Upper lobe of left lung (tissue), 4 donors: ENCODE data around the gene C11orf52.

ENCODE experiments used
- EP300 ChIP-seq, 4 donors: sonication (generic); formaldehyde crosslinking; IDR thresholded peaks; one replicate each; pipeline ENCODE4 v1.5.1; 2017; ENCODE audit warnings: antibody characterized with exemption in 4 of 4, control low read depth in 2 of 4
- POLR2A ChIP-seq, 4 donors: fragments of 450-650 bp; IDR thresholded peaks; one replicate each; pipeline ENCODE4 v1.5.1; 2016 to 2017; ENCODE audit warnings: antibody characterized with exemption in 4 of 4, mild to moderate bottlenecking in 2 of 4
- TF ChIP-seq, protein P1 (sequence below), 6 experiments: fragments of 450-650 bp in 4 of 6; fragments of 200-600 bp in 2 of 6; sonication (generic) in 2 of 6; IDR thresholded peaks; one replicate each; pipeline ENCODE4 v1.5.1; 2016 to 2019; ENCODE audit warnings: antibody characterized with exemption in 6 of 6

DNA sequence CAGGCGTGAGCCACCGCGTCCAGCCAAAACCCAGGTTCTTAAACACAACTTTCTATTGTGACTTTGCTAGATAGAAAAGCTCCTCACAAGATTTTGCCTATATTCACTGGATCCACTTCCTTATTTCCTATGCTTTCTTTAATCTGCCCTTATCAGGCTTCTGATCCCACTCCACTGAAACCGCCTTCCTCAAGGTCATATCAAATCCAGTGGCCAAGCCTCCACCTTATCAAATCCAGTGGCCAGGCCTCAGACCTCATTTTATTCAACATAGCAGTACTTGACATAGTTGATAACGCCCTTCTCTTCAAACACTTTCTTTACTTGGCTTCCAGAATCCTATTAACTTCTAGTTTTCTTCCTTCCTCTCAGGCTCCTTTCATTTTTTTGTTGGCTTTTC lies 48.0 kb downstream of the C11orf52 start:
- TF ChIP-seq POLR2A (IDR thresholded peaks at IDR 0.05) (no peak), EP300 (IDR thresholded peaks at IDR 0.05) (no peak)
- TF ChIP-seq, protein P1, sequence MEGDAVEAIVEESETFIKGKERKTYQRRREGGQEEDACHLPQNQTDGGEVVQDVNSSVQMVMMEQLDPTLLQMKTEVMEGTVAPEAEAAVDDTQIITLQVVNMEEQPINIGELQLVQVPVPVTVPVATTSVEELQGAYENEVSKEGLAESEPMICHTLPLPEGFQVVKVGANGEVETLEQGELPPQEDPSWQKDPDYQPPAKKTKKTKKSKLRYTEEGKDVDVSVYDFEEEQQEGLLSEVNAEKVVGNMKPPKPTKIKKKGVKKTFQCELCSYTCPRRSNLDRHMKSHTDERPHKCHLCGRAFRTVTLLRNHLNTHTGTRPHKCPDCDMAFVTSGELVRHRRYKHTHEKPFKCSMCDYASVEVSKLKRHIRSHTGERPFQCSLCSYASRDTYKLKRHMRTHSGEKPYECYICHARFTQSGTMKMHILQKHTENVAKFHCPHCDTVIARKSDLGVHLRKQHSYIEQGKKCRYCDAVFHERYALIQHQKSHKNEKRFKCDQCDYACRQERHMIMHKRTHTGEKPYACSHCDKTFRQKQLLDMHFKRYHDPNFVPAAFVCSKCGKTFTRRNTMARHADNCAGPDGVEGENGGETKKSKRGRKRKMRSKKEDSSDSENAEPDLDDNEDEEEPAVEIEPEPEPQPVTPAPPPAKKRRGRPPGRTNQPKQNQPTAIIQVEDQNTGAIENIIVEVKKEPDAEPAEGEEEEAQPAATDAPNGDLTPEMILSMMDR (IDR thresholded peaks at IDR 0.05), result no peak
